B cell (primary cell): Measurements from ENCODE around the gene RAD9A. TPM values are rescaled to one million over a fixed set of nuclear protein-coding genes. Genes with fewer than 3 reads are reported as not detected.

Experiments
- ATAC-seq: fragments of 200-7000 bp; cut with Tn5 transposase; one replicate; pipeline ENCODE4 v1.10.0; 2021; ENCODE audit warnings: low read depth, mild to moderate bottlenecking, moderate number of reproducible peaks, moderate library complexity
- CTCF ChIA-PET: fragments of 350-600 bp; sonication (Branson Sonifier 250); formaldehyde crosslinking; loops from one replicate; lab custom pipeline; 2021; ENCODE audit warnings: antibody characterized with exemption, inconsistent platforms; lab: Charles Lee
- POLR2A ChIA-PET: fragments of 350-600 bp; sonication (Branson Sonifier 250); formaldehyde crosslinking; loops from one replicate; lab custom pipeline; 2021; ENCODE audit warnings: antibody characterized with exemption; lab: Charles Lee
- DNase-seq: peaks from one replicate; pipeline ENCODE4 v3.0.0; 2013
- H2AFZ ChIP-seq: 2 replicates; pipeline ENCODE4 v1.6.1; 2012; ENCODE audit warnings: mild to moderate bottlenecking, low read depth, low read length; ENCODE audit not compliant: insufficient read depth, poor library complexity, severe bottlenecking
- H3K27ac ChIP-seq, 2 donors: 1 replicate in 1 of 2; 2 replicates in 1 of 2; pipeline ENCODE4 v1.5.1; 2012 to 2013; ENCODE audit warnings: low read length in 2 of 2, mild to moderate bottlenecking in 2 of 2, moderate library complexity in 1 of 2
- H3K27me3 ChIP-seq, 4 experiments: fragments of 200-600 bp in 1 of 4; sonication (generic) in 1 of 4; replicated peaks in 1 of 4; 1 replicate in 2 of 4; 2 replicates in 2 of 4; pipeline versions ENCODE4 v1.6.1 to v1.7.0; 2013 to 2016; ENCODE audit warnings: low read length in 3 of 4, mild to moderate bottlenecking in 2 of 4, mixed read lengths in 1 of 4, moderate library complexity in 1 of 4; ENCODE audit not compliant: insufficient read depth in 4 of 4, control insufficient read depth in 3 of 4; ENCODE audit errors: control extremely low read depth in 1 of 4
- H3K36me3 ChIP-seq, 2 experiments: replicated peaks in 1 of 2; 1 replicate in 1 of 2; 2 replicates in 1 of 2; pipeline versions ENCODE4 v1.6.1 to v1.7.1; 2013; ENCODE audit warnings: low read length in 1 of 2; ENCODE audit not compliant: insufficient read depth in 2 of 2, control insufficient read depth in 1 of 2; ENCODE audit errors: control extremely low read depth in 1 of 2, extremely low read depth in 1 of 2
- H3K4me1 ChIP-seq, 2 donors: fragments of 200-600 bp in 1 of 2; sonication (generic) in 1 of 2; 1 replicate in 1 of 2; 2 replicates in 1 of 2; pipeline versions ENCODE4 v1.5.1 to v1.6.1; 2013 to 2017; ENCODE audit warnings: low read length in 2 of 2; ENCODE audit not compliant: control insufficient read depth in 2 of 2, insufficient read depth in 2 of 2
- H3K4me2 ChIP-seq: replicated peaks from 2 replicates; pipeline ENCODE3; 2012; ENCODE audit warnings: mild to moderate bottlenecking, low read depth, low read length; ENCODE audit not compliant: poor library complexity, severe bottlenecking
- H3K4me3 ChIP-seq, 5 experiments: fragments of 200-600 bp in 1 of 5; sonication (generic) in 1 of 5; 1 replicate in 3 of 5; 2 replicates in 2 of 5; pipeline versions ENCODE4 v1.5.1 to v1.7.0; 2011 to 2016; ENCODE audit warnings: low read length in 4 of 5, mild to moderate bottlenecking in 4 of 5, low read depth in 2 of 5, control low read depth in 1 of 5, moderate library complexity in 1 of 5; ENCODE audit not compliant: insufficient read depth in 1 of 5; ENCODE audit errors: control extremely low read depth in 1 of 5, extremely low read depth in 1 of 5
- H3K79me2 ChIP-seq: fragments of 200-600 bp; sonication (generic); one replicate; pipeline ENCODE4 v1.6.0; 2016; ENCODE audit warnings: low read length; ENCODE audit not compliant: control insufficient read depth, insufficient read depth
- H3K9ac ChIP-seq: fragments of 200-600 bp; sonication (generic); 2 replicates; pipeline ENCODE4 v1.6.1; 2017; ENCODE audit warnings: mild to moderate bottlenecking, low read length, moderate library complexity
- H3K9me3 ChIP-seq, 3 donors: one replicate each; pipeline versions ENCODE4 v1.6.1 to v1.7.1; 2013; ENCODE audit warnings: low read length in 2 of 3; ENCODE audit not compliant: control insufficient read depth in 2 of 3, insufficient read depth in 1 of 3; ENCODE audit errors: control extremely low read depth in 1 of 3
- H4K20me1 ChIP-seq: 2 replicates; pipeline ENCODE4 v1.6.0; 2012; ENCODE audit warnings: mild to moderate bottlenecking, low read length; ENCODE audit not compliant: insufficient read depth, control insufficient read depth, poor library complexity, severe bottlenecking
- H3K27ac Mint-ChIP-seq: one replicate; pipeline ENCODE4 v1.8.0; 2021; ENCODE audit warnings: mixed read lengths
- H3K27me3 Mint-ChIP-seq: one replicate; pipeline ENCODE4 v1.8.0; 2021; ENCODE audit warnings: mixed read lengths
- H3K4me1 Mint-ChIP-seq: one replicate; pipeline ENCODE4 v1.8.0; 2021; ENCODE audit warnings: mixed read lengths
- H3K4me3 Mint-ChIP-seq: one replicate; pipeline ENCODE4 v1.8.0; 2021; ENCODE audit warnings: mixed read lengths
- H3K9me3 Mint-ChIP-seq: one replicate; pipeline ENCODE4 v1.8.0; 2022; ENCODE audit warnings: mixed read lengths; ENCODE audit not compliant: insufficient read depth
- EZH2 ChIP-seq: IDR thresholded peaks from 2 replicates; pipeline ENCODE4 v1.6.1; 2012; ENCODE audit warnings: borderline replicate concordance, low read depth, mild to moderate bottlenecking, moderate library complexity, low read length; ENCODE audit not compliant: insufficient read depth, poor library complexity, severe bottlenecking
- WGBS: methylation state at CpG from one replicate; pipeline ENCODE4 v1.1.5; 2013; ENCODE audit warnings: missing lambda C conversion rate; ENCODE audit not compliant: insufficient coverage; 5-methylcytosine and 5-hydroxymethylcytosine counted together
- intact Hi-C: fragments of 100-400 bp; cut with micrococcal nuclease; formaldehyde crosslinking; loops from one replicate; pipeline ENCODE4 v1.10.0; 2022
- polyA plus RNA-seq: library from polyadenylated mRNA; depleted of rRNA; stranded (reverse); fragments of >200 nt; gene quantifications from 2 replicates; pipeline ENCODE4 v1.2.3, GENCODE V29; 2012
- total RNA-seq, 2 donors: library from RNA; stranded (reverse); fragments of 120-200 nt in 1 of 2; gene quantifications; 1 replicate in 1 of 2; 2 replicates in 1 of 2; pipeline versions ENCODE4 v1.2.3 to v1.2.4, GENCODE V29; 2013 to 2022
- TF ChIP-seq, protein P1 (sequence below): fragments of 200-600 bp; IDR thresholded peaks from one replicate; pipeline ENCODE4 v1.8.0; 2022; ENCODE audit warnings: antibody characterized with exemption, mild to moderate bottlenecking

The RAD9A gene
- total and polyA plus RNA-seq, 2 donors (not counting 1 experiment from before 2014, with no cell fraction given) = 50.6 to 76.8 TPM

- Histone ChIP-seq H3K4me2 (peak overlapping the region; percentile 93), H3K4me3 (peak overlapping the region in 1 of 5 experiments; percentile 11), H3K27me3 (no peaks in the 10 kb centered on the region), H3K9me3 (no peaks in the 10 kb centered on the region), H3K79me2 (peaks cover 60% of the 10 kb centered on the region), H2AFZ (no peak overlapping the region), H4K20me1 (peaks cover 57% of the 10 kb centered on the region), H3K9ac (no peak overlapping the region), H3K36me3 (peaks cover 0 to 40% of the 10 kb centered on the region in 2 experiments), H3K27ac (peak overlapping the region; percentile 50 to 70), H3K4me1 (peaks cover 72 to 73% of the 10 kb centered on the region in 2 donors)
- Mint-ChIP-seq H3K4me3 (peak overlapping the region; percentile 80), H3K9me3 (no peaks in the 10 kb centered on the region), H3K27ac (peak overlapping the region; percentile 90), H3K4me1 (peaks cover 83% of the 10 kb centered on the region), H3K27me3 (no peaks in the 10 kb centered on the region)
- TF ChIP-seq, protein P1, sequence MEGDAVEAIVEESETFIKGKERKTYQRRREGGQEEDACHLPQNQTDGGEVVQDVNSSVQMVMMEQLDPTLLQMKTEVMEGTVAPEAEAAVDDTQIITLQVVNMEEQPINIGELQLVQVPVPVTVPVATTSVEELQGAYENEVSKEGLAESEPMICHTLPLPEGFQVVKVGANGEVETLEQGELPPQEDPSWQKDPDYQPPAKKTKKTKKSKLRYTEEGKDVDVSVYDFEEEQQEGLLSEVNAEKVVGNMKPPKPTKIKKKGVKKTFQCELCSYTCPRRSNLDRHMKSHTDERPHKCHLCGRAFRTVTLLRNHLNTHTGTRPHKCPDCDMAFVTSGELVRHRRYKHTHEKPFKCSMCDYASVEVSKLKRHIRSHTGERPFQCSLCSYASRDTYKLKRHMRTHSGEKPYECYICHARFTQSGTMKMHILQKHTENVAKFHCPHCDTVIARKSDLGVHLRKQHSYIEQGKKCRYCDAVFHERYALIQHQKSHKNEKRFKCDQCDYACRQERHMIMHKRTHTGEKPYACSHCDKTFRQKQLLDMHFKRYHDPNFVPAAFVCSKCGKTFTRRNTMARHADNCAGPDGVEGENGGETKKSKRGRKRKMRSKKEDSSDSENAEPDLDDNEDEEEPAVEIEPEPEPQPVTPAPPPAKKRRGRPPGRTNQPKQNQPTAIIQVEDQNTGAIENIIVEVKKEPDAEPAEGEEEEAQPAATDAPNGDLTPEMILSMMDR = no peak
- no peak for TF ChIP-seq EZH2
- POLR2A ChIA-PET = interaction anchor here (0.6 to 14.2 kb wide), 4 partner anchors 8 to 36 kb away, joined by 5 to 323 read pairs (median 6); partner anchors contain the start of genes CLCF1, POLD4 and PPP1CA
- peak; percentile 23 for ATAC-seq
- CTCF ChIA-PET = interaction anchor here (1.2 to 42.2 kb wide), 3 partner anchors 7 to 284 kb away, joined by 4 to 2379 read pairs (median 2379); partner anchors contain the start of genes CLCF1, POLD4 and RAD9A
- intact Hi-C loops = no loop called here
- WGBS = 59% methylated on average over 21 of the region's 24 CpGs
- peak; percentile 38 for DNase-seq
These were observed 26.7 kb upstream of the RAD9A start for GRCh38 chr11:67364783-67365722.
